ENCODE measurements around the gene LIMS1.

DNA sequence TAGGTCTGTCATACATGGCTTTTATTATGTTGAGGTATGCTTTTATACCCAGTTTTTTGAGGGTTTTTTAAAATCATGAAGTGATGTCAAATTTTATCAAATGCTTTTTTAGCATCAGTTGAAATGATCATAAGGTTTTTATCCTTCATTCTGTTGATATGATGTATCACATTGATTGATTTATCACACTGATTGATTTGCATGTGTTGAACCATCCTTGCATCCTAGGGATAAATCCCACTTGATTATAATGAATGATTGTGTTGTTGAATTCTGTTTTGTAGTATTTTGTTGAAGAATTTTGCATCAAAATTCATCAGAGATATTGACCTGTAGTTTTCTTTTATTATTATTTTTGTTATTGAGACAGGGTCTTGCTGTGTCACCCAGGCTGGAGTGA is 68.2 kb downstream of the LIMS1 start:
- TF ChIP-seq, protein P1, sequence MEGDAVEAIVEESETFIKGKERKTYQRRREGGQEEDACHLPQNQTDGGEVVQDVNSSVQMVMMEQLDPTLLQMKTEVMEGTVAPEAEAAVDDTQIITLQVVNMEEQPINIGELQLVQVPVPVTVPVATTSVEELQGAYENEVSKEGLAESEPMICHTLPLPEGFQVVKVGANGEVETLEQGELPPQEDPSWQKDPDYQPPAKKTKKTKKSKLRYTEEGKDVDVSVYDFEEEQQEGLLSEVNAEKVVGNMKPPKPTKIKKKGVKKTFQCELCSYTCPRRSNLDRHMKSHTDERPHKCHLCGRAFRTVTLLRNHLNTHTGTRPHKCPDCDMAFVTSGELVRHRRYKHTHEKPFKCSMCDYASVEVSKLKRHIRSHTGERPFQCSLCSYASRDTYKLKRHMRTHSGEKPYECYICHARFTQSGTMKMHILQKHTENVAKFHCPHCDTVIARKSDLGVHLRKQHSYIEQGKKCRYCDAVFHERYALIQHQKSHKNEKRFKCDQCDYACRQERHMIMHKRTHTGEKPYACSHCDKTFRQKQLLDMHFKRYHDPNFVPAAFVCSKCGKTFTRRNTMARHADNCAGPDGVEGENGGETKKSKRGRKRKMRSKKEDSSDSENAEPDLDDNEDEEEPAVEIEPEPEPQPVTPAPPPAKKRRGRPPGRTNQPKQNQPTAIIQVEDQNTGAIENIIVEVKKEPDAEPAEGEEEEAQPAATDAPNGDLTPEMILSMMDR (tag by site-specific recombination; IDR thresholded peaks at IDR 0.05), result no peak
- TF ChIP-seq, protein P2, sequence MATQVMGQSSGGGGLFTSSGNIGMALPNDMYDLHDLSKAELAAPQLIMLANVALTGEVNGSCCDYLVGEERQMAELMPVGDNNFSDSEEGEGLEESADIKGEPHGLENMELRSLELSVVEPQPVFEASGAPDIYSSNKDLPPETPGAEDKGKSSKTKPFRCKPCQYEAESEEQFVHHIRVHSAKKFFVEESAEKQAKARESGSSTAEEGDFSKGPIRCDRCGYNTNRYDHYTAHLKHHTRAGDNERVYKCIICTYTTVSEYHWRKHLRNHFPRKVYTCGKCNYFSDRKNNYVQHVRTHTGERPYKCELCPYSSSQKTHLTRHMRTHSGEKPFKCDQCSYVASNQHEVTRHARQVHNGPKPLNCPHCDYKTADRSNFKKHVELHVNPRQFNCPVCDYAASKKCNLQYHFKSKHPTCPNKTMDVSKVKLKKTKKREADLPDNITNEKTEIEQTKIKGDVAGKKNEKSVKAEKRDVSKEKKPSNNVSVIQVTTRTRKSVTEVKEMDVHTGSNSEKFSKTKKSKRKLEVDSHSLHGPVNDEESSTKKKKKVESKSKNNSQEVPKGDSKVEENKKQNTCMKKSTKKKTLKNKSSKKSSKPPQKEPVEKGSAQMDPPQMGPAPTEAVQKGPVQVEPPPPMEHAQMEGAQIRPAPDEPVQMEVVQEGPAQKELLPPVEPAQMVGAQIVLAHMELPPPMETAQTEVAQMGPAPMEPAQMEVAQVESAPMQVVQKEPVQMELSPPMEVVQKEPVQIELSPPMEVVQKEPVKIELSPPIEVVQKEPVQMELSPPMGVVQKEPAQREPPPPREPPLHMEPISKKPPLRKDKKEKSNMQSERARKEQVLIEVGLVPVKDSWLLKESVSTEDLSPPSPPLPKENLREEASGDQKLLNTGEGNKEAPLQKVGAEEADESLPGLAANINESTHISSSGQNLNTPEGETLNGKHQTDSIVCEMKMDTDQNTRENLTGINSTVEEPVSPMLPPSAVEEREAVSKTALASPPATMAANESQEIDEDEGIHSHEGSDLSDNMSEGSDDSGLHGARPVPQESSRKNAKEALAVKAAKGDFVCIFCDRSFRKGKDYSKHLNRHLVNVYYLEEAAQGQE (tag by site-specific recombination; IDR thresholded peaks at IDR 0.05), result no peak
- no peak for TF ChIP-seq BCL11A (tag by site-specific recombination; IDR thresholded peaks at IDR 0.05; ENCODE audit: low read depth)
- TF ChIP-seq, protein P3, sequence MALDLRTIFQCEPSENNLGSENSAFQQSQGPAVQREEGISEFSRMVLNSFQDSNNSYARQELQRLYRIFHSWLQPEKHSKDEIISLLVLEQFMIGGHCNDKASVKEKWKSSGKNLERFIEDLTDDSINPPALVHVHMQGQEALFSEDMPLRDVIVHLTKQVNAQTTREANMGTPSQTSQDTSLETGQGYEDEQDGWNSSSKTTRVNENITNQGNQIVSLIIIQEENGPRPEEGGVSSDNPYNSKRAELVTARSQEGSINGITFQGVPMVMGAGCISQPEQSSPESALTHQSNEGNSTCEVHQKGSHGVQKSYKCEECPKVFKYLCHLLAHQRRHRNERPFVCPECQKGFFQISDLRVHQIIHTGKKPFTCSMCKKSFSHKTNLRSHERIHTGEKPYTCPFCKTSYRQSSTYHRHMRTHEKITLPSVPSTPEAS (tag by site-specific recombination; IDR thresholded peaks at IDR 0.05), result no peak
- TF ChIP-seq, protein P4, sequence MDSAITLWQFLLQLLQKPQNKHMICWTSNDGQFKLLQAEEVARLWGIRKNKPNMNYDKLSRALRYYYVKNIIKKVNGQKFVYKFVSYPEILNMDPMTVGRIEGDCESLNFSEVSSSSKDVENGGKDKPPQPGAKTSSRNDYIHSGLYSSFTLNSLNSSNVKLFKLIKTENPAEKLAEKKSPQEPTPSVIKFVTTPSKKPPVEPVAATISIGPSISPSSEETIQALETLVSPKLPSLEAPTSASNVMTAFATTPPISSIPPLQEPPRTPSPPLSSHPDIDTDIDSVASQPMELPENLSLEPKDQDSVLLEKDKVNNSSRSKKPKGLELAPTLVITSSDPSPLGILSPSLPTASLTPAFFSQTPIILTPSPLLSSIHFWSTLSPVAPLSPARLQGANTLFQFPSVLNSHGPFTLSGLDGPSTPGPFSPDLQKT (IDR thresholded peaks at IDR 0.05; ENCODE audit: borderline replicate concordance, low read depth, low read length), result no peak
- no peak for TF ChIP-seq ZNF501 (tag by site-specific recombination; IDR thresholded peaks at IDR 0.05)
- TF ChIP-seq, protein P5, sequence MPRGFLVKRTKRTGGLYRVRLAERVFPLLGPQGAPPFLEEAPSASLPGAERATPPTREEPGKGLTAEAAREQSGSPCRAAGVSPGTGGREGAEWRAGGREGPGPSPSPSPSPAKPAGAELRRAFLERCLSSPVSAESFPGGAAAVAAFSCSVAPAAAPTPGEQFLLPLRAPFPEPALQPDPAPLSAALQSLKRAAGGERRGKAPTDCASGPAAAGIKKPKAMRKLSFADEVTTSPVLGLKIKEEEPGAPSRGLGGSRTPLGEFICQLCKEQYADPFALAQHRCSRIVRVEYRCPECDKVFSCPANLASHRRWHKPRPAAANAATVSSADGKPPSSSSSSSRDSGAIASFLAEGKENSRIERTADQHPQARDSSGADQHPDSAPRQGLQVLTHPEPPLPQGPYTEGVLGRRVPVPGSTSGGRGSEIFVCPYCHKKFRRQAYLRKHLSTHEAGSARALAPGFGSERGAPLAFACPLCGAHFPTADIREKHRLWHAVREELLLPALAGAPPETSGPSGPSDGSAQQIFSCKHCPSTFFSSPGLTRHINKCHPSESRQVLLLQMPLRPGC (tag by site-specific recombination; IDR thresholded peaks at IDR 0.05), result no peak
